DMS53 treated with DMSO at 0.1 percent for 48 hours (cell line): ENCODE measurements around the gene PHF3.

Experiments
- DNase-seq: peaks from one replicate; lab custom pipeline; 2025; ENCODE audit not compliant: unreplicated experiment; lab: John Stamatoyannopoulos, UW

The PHF3 gene

DNA sequence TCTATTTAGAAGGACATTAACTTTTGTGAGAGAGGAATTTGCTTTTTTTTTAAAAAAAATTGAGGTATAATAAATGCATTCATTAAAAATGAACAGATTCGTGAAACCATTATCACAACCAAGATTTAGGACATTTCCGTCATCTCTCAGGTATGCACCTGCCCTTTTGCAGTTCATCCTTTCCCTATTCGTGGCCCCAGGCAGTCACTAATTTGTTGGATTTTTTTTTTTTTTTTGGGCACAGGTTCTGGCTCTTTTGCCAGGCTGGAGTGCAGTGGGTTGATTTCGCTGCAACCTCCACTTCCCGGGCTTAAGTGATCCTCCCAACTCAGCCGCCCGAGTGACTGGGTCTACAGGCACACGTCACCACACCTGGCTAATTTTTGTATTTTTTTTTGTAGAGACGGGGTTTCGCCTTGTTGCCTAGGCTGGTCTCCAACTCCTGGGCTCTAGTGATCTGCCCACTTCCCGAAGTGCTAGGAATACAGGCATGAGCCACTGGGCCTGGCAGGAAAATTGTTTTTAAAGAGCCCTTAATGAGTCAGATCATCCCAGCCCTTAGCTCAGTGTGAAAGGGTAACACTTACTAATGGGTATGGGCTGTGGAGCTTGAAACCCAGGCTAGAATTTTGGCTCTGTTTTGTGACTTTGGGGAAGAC is 9.2 kb downstream of the PHF3 start:
- no peak for DNase-seq

DNA sequence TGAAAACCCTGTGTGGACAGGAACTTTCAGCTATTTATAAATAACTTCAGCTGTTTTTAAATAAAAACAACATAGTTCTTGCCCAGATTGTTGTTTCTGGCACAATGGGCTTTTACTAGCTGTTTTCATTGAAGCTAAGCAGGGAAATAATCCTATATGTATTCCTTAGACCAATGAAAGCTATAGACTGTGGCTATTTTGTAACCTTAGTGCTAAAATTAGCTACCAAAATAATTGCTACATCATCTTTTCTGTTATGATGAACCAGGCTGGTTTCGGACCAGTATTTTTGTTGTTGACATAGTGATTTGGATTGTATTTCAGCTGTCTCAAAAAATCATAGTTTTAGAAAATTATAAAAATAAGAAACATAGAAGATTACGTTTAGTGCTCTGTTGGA is 13.7 kb downstream of the PHF3 start:
- no peak for DNase-seq

DNA sequence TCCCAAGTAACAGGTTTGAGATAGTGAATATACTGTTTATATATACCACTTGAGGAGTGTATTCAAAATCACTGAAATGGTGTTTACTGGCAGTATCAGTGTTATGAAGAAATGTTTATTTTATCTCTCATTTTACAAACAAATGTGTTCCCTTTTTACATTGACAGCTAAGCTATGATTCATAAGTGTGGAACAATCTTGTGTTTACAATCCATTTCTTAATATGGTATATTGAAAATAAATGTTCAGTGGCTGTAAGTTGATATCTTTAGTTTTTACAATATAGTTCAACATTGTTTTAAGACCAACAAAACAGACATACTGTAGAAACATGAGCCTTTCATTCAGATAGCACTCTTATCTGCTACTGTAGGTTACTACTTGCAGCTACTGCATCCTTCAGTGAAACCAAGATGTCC is 14.3 kb downstream of the PHF3 start:
- DNase-seq, result peak; percentile 14

DNA sequence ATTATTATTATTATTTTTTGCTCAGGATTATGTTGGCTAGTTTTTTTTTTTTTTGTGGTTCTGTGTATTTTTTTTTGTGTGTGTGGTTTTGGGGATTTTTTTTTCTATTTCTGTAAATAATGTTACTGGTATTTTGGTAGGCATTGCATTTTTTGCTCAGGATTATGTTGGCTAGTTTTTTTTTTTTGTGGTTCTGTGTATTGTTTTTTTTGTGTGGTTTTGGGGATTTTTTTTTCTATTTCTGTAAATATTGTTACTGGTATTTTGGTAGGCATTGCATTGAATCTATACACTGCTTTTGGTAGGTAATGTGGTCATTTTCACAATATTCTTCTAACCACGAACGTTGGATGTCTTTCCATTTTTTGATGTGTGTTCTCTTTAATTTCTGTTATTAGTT is 17.4 kb downstream of the PHF3 start:
- no peak for DNase-seq

DNA sequence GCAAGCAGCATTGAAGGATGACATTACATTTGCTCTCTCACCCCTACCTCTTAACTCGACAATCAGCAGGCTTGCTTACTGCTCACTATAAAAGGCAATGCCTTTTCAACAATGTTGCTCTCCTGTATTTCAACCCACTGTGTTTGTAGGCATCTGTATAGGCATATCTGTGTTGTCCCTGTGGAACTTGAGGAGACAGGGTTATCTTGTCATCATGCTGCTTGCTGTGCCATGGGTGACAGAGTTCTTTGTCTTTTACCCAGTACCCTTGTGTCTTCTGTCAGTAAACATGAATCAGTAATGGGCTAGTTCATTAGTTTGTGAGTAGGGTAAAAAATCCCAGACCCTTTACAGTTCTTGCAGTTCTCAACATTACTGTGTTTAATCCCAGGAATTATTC is 25.2 kb downstream of the PHF3 start:
- DNase-seq, result no peak

DNA sequence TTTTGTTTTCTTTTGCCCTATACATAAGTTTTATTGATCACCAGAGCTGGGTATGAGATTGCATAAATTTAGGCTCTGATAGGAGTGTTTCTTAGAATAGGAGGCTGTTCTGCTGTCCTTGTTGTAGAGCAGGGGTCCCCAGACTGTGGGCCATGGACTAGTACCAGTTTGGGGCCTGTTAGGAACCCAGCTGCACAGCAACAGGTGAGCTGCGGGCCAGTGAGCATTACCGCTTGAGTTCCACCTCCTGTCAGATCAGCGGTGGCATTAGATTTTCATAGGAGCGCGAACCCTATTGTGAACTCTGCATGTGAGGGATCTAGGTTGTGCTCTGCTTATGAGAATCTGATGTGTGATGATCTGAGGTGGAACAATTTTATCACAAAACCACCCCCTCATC is 26.2 kb downstream of the PHF3 start:
- no peak for DNase-seq

DNA sequence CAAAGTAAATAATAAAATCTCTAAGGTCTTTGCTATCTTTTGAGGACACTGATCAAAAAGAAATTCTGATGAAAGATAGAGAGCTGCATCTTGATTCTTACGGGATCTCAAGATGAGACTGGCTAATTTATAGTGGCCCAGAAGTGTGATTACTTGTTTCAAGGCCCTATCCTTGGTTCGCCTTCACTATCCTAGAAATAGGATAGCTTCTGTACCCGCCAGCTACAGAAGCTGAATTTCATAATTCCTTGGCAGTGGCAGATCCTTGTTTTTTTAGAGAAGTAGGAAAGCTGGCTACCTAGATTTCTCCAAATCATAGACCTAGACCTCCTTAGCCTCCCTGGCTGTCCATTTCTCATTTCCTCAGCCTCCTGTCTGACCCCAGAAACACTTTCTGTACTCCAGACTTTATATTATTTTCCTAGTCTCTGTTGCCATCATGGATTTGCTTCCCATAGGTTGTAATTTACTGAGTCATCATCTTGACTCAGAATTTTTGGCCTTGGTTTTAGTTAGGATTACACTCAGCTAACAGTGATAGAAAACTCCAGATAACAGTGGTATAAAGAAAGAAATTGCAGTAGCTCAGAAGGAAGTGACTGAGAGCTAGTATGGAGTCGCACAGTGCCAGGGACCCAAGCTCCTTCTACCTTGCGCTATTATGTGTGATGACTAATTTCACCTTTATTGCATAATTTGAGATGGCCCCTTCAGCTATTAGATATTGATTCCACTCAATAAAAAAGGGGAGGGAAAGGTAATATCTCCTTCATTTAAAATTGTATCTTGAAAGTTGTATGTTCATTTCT is 27.7 kb downstream of the PHF3 start:
- DNase-seq, result no peak

DNA sequence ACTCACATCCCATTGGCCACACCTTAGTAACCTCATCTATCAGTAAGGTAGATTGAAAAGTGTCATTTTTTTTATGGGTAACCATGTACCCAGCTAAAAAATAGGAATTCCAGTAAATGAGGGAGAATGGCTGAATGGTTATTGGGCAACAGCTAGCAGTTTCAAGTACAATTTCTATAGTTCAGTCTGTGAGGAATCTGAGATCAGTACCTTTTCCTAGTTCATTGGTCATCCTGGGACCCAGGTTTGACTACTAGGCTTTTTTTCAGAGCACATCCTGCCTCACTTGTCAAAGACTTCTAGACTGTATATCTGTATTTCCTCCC is 28.3 kb downstream of the PHF3 start:
- DNase-seq, result no peak

DNA sequence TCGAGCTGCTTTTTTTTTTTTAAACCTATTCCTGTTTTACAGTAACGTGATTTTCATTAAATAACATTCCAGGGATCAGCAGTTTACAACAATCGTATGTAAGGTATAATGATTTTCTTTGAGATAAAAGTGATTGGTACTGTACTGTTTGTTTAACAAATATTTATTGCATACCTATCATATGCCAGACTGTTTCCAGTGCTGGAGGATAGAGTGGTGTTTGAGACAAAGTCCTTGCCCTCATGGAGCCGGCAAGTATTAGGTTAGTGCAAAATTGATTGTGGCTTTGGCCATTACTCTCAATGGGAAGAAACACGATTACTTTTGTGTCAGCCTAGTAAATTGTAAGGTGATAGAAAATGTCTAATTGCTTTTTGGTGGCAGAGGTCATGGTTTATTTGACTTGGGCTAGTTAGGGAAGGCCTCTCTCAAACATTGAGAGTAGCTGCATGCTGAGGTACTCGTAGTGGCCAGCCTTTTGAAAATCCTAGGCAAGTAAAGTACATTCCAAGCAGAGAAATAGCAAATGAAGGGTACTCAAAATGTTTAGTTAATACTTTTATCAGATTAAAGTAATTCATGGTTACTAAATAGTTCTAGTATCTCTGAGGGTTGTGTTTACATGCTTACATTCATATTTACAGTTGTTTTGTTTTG is 35.6 kb downstream of the PHF3 start:
- no peak for DNase-seq

DNA sequence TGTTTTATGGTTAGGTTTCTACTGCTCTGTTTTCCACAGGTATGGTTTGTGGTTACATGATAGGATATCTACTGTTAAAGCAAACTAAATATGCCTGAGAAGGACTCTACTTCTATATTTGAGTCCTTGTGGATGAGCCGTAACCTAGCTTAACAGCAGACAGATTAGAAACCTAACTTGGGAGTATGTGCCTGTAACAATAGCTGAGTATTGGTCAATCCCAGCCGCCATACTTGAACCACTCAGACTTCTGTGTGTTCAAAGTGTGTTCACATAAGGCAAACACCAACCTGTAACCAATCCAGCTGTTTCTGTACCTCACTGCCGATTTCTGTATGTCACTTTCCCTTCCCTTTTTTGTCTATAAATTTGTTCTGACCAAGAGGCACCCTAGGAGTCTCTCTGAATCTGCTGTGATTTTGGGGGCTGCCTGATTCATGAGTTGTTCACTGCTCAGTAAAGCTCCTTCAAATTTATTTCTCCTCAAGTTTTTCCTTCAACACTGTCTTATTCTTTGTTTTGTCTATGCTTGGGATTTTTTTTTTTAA is 37.1 kb downstream of the PHF3 start:
- no peak for DNase-seq

DNA sequence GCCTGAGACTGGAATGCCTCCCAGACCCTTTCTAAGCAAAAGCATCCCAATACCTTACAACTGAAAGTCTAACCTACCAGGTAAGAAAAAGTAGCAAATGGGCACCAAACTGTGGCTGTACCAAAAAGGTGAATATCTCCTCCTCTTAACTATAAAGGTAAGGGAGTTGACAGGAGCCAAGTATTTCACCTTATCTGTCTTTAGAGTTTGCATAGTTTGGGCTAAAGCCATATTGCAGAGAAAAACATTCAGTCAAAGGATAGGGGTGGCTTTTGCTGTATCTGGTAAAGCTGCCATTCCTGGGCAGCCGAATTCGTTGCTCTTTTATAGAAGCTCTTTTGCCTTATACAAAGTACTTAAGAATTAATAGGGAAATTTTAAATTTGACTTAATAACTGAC is 38.1 kb downstream of the PHF3 start:
- DNase-seq, result no peak

DNA sequence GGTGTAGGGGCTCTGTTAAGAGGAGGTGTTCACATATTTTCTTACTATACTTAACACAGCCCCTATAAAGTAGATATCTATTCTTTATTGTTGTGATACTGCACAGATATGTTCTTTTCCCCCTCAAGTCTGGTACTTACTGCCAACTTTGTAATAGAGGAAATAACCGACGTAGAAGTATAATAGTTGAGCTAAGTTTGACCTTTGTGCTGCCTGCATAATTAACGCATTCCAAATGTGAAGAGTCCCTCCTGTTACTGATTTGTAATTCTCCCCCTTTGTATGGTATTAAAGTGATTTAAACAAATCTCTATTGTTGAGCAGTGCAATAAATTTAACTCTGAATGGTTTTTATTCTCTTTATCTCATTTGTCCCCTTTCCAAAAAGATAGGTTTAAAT is 39.0 kb downstream of the PHF3 start:
- no peak for DNase-seq

DNA sequence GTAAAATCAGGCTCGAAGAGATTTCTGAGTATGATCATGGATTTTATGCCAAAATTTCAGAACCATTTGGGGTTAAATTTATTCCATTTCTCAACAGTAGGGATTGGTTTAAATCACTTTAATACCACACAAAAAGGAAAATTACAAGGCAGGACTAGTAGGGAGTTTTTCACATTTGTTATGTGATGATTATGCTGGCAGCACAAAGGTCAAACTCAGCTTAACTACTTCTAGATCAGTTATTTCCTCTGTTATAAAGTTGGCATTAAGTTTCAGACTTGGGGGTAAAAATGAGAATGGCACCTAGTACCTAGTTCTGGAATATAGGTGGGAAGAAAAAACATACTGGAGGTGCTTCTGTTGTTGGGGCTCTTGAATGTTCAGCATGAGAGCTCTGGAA is 39.5 kb downstream of the PHF3 start:
- no peak for DNase-seq

DNA sequence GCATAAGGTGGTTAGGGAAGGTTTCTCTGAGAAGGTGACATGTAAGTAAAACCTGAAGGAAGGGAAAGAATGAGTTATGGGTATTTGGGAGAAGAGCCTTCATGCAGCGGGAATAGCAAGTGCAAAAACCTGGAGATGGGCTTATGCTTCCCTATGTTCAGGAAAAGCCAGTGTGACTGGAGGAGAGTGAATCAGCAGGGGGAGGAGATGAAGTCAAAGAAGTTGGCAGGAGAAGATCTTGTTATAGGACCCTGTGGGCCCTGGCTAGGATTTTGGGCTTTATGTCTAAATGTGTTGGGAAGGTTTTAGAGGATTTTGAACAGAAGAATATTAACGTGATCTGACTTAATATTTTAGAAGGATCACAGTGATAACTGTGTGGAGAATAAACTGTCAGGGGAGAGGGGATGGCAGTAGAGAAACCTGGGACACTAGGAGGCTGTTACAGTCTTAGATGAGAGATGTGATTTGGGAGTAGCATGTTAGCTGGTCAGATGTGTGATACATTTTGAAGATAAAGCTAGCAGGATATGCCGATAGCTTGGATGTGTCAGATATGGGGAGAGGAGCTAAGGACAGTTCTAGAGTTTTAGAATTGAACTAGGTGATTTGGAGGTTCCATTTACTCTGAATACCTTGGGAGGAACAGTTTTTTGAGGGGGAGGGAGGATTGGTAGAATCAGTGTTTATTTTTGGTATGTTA is 41.0 kb downstream of the PHF3 start:
- DNase-seq, result no peak

DNA sequence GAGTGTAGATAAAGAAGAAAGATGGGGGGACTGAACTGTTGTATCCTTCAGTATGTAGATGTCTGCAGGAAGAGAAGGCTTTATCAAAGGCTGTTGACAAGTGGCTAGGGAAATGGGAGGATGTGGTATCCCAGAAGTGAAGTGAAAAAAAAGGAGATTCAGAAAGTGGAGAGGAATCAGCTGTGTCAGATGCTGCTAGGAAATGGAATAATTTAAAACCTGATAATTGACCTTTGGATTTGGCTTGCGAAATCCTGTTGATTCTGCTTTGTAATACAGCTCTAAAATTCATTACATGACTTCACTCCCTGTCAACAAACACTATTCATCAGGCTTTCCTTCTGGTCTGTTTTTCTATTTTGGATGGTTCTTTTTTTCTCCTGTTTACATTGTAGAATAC is 41.7 kb downstream of the PHF3 start:
- DNase-seq, result no peak

DNA sequence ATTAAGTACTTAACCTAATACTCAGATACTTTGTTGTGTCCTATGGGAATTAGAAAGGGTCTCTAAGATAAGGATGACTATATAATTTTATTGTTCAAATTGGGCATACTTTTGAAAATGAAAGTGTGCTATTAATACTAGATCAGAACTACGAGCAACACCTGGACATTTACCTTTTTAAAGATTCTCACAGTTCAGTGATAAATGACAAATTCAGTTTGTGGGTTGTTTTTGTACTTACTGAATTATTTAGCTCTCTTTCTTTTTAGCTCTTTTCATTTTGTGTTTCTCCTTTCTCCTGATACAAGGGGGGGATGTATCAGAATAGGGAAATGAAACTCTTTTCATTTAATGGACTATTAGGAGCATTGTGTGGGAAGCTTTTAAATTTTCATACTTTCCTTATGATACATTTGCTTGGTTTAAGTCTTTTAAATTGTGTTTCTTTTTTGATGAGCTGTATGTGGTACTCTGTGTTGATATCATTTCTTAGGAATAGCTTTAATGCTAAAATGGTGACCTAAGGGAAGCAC is 47.5 kb downstream of the PHF3 start:
- DNase-seq, result no peak

DNA sequence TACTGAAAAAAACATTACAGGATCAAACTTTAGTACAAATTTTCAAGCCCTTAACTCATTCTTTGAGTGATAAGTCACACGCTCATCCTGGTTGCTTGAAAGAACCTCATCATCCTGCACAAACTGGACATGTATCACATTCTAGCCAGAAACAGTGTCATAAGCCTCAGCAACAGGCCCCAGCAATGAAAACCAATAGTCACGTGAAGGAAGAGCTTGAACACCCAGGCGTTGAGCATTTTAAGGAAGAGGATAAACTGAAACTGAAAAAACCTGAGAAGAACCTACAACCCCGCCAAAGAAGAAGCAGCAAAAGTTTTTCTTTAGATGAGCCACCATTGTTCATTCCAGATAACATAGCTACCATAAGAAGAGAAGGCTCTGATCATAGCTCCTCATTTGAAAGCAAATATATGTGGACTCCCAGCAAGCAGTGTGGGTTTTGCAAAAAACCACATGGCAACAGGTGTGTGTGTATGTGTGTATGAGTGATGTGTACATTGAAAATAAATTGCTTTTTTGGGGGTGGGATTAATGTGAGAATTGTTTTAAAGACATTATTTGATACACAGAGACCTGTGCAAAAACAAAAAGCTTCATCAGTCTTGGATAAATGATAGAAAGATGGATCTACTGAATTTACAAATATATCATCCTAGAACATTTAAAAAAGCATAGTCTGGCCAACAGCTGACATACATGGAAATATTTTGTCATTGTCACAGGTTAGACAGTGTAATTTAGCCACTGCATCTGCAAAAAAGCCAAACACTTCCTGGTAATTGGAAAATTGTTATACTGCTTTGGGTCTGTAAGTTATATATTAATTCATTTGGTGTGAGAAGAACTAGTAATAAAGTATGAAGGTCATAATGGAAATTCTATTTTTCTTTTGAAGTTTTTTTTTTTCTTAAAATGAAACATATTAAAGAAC is 50.1 kb downstream of the PHF3 start:
- no peak for DNase-seq

DNA sequence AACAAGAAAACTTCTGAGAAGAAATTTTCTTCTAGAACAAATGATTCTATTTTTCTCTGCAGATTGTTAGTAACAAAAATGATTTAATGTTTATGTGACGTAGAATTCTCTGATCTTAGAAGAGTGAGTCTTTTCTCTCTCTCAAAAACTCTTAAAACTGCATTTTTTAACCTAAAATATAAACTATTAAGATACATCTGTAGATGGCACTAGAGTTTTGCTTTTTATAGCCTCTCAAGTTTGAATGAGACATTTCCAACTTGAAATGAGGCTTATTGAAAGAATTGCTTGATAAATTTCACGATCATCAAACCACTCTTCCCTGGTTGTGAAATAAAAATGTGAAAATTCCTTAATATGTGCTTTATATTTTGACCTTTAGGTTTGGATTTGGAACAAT is 53.8 kb downstream of the PHF3 start:
- no peak for DNase-seq

DNA sequence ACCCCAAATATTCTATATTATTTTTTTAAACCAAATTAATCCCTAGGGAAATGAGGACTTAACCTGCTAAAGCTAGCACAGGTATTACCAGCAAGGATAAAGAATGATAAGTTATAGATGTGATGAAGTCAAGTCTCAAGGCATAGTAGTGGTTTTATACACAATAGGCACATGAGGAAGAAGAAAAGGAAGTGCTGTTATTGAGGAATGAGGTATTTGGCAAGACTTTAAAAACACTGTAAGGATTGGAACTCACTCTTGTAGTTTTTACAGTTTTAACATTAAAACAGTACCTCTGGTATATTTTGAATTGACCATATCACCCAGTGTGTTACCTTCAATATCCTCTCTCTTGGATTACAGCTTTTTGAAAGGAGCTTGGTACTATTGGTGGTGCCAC is 54.6 kb downstream of the PHF3 start:
- DNase-seq, result no peak

DNA sequence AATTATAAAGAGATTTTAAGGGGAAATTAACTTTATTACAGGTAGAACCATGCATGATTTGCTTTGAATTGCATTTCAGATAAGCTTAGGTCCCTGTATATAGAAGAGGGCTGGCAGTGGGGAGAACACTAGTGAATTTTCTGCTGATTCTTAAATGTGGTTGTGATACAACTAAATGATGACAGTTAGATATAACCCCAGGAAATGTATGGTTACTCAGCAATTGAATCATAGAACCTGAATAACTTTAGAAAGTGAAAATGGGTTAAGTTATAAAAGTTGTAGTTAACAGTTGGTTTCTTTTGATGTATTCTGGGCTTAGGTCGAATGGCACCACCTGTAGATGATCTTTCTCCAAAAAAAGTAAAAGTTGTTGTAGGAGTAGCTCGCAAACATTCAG is 70.1 kb downstream of the PHF3 start:
- DNase-seq, result no peak
